Activated CD4-positive, alpha-beta T cell treated with anti-CD3 and anti-CD28 coated beads for 4 hours (primary cell): ENCODE results near the gene C12orf43.

Source experiments
- DNase-seq, 2 donors: peaks; one replicate each; pipeline ENCODE4 v3.0.0-alpha.2; 2020

The C12orf43 gene

DNA sequence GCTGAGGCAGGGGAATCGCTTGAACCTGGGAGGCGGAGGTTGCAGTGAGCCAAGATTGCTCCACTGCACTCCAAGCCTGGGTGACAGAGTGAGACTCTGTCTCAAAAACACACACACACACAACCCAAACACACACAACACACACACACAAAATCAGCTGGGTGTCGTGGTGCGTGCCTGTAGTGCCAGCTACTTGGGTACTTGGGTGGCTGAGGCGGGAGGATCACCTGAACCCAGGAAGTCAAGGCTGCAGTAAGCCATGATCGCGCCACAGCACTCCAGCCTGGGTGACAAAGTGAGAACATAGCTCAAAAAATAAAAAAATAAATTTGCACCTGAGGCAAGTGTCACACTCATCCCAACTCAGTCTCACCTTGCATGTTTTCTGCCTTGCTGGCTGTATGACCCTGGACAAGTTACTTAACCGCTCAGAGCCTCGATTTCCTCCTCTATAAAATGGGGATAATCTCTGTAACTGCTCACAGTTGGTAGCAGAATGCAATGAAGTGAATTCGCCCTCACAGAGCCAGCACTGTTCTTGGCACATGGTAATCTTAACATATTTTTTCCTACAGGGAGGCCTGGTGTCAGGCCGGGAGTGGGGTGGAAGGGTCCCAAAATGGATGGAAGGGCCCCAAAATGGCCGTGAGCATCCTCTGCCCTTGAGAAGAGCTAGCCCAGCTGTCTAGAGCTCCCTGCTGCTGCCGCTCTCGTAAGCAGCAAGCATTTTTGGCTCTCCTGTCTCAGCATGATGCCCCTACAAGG is 38.6 kb downstream of the C12orf43 start:
- DNase-seq: no peak

DNA sequence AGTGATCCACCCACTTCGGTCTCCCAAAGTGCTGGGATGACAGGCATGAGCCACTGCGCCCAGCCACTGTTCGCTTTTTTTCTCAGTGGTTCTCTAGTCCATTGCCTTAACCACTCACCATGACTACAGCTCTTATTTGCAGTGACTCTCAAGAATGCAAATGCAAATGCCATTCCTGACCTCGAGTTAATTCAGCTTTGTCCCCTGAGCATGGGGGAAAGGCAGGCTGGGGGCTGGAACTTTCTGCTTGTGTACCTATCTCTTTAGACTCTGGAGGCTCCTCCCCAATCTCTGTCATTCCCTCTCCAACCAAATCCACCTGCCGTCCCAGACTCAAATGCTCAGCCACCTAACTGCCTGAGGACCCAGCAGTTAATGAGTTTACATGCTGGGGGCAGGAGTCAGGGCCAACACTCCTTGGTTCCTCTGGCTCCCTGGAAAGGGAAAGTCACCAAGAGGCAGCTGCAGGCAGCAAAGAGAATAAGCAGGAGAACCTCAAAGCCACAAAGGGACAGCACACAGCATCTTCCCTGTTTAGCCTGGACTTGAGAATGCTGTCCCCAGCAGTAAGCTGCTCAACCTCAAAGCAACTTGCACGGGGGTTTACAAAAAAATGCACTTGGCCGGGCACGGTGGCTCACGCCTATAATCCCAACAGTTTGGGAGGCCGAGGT is 43.3 kb downstream of the C12orf43 start:
- no peak for DNase-seq

DNA sequence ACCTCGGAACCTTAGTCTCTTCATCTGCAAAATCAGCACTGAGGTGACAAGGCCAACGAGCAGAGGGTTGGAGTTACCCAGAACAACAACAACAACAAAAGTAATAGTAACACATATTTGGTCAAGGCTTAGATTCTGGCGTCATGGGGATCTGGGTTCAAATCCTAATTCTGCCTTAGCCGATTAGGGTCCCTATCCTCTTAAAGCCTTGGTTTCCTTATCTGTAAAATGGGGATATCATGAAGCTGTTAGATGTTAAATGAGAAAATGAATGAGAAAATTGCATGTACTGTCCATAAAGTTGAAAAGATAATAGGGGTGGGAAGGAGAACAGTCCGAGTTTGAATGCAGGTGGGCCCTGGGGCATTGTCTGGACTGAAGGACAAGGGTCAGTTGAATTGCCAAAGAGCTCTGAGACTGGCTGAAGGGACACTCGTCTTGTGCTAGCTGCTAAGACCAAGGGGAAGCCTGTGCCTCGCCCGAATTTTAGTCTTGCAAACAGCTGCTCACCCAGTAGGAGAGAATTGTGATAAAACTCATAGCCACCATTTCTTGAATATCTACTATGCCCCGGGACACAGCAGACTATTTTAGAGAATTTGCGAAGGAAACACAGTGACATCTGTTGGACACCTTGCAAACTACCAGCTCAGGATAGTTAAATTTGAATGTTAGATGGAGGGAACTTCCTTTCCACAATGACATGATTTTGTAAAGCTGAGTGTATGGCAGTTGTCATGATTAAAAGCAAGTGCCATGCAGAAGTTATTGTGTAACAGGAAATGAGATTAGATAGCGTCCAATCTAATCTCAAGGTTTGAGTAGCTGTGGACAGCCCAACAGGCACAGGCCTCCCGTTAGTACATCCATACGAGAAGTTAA is 44.7 kb downstream of the C12orf43 start:
- peak; percentile 20 for DNase-seq

DNA sequence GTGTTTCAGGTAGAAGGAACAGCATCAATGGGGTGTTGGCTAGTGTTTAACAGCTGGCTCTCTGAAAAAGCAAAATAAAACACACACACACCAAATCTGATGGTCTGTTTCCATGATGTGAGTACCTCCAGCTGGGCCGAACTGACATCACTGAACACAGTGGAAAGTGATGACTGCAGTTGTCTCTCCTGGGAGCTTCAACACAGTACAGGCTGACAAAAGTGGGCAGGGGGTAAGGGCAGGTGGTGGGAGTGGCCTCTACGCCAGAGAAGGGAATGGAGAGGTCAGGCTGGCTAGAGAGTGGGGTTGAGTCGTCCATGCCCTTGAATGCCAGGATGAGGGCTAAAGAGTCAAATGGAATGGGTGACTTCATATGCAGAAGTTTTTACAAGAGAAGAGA is 46.0 kb downstream of the C12orf43 start:
- DNase-seq: no peak

DNA sequence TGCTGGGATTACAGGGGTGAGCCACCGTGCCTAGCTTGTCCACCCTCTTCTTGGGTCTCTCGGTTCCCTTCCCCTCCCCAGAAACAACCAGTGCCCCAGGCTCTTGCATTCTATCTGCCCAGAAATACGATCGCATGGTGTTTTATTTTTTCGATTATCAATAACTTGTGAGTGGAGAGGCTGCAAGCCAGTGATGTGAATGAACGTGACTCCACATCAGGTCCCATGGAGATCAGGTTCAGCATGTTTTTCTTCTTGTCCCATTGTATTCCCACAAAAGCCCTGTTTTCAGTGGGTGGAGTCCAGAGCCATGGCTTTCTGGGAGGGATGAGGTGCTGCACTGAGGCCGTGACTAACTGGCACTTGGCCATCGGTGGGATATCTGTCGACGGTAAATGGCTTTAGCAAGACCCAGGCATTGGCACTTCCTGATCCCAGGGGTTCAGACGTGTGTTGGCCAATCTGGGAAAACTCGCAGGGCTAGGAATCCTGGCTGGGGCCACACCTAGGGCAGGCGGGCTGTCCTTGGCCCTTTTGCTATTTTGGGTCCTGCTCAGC is 50.7 kb downstream of the C12orf43 start:
- no peak for DNase-seq

DNA sequence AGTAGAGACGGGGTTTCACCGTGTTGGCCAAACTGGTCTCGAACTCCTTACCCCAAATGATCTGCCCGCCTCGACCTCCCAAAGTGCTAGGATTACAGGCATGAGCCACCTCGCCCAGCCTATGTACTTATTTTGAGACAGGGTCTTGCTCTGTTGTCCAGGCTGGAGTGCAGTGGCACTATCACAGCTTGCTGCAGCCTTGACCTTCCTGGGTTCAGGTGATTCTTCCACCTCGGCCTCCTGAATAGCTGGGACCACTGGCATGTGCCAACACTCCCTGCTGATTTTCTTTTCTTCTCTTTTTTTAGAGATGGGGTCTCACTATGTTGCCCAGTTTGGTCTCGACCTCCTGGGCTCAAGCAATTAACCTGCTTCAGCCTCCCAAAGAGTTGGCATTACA is 52.0 kb downstream of the C12orf43 start:
- DNase-seq: no peak

DNA sequence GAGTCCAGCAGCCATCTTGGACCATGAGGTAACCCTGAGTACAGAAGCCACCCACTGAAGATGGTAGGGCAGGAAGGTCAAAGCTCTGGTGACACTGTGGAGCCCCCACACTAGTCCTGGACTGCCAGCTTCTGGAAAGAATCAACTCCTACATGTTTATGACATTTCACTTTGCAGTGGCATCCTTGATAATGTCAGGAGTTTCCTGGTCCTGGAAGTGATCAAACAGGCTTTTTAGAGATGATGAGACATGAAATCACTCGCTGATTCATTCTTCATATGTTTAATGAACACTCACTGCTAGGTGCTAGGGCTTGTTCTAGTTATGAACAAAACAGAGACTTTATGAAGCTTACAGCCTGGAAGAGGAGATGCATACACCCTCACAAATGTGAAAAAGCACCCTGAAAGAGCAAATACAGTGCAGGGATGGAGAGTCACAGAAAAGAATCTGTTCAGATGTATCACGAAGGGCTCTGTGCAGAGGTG is 53.7 kb downstream of the C12orf43 start:
- DNase-seq: no peak

DNA sequence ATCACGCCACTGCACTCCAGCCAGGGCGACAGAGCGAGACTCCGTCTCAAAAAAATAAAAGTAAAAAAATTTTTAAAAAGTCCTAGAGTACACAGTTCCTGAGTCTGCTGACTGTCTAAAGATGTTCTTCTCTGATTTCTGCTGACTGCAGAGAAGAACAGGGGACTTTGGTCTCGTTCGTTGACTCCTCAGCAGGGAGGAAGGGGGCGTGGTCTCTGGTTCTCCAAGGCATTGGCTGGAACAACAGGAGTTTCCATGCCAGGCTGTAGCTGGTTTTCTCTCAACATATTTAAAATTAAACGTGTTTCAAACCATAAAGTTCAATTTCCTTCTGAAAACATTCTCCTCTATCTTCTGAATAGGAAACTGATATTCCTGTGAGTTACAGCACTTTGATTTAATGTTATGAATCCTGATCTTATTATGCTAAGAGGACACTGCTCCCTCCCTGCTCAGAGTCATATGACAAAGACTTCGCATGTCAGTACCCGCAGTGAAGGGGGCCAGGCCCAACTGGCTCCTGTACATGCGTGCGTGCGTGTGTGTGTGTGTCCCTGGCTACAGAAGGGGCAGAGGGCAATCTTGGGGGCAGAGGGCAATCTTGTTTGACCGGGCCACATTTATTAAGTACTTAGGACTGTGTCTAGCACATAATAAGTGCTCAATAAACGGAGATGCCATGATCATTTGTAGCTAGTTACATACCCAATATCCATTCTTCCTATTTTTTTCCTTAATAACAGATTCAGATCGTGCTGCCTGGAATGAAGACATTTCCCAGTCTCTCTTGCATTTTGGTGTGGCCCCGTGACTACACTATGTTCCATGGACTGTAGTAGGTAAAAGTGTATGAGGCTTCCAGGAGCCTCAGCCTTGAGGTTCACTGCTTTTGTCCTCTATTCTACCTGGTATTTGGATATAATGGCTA is 54.4 kb downstream of the C12orf43 start:
- no peak for DNase-seq

DNA sequence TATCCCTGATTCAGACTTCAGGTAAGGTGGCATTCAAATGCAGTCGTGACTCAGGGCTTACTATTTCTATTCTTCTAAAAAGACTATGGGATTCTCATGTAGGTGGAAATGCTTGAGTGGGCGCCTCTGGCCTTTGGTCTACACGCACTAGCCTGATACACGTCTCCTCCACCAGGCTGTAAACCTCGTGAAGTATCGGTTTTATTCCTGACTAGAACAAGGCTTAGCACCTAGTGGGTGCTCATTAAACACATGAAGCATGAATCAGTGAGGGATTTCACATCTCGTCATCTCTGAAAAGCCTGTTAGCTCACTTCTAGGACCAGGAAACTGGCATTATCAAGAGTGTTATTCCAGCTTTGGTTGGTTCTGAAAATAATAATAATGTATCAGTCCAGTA is 55.6 kb downstream of the C12orf43 start:
- no peak for DNase-seq

DNA sequence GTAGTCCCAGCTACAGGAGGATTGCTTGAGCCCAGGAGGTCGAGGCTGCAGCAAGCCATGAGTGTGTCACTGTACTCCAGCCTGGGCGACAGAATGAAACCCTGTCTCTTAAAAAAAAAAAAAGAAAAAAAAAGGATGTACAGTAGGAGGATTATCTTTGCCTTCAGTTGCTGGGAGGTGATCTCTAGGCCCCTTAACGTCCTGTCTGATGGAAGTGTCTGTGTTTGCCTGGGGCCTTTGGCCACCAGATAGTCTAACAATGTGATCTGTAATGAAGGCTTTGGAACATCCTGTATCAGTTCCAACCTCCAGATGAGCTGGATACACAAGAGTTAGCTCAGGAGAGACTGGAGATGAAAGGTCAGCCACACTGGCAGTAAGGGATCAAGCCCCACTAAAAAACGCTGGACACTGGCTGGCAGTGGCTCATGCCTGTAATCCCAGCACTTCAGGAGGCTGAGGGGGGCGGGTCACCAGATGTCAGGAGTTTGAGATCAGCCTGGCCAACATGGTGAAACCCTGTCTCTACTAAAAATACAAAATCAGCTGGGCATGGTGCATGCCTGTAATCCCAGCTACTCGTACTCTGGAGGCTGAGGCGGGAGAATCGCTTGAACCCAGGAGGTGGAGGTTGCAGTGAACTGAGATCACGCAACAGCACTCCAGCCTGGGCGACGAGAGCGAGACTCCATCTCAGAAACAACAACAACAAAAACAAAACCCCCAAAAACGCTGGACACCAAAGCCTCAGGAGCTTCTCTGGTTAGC is 57.0 kb downstream of the C12orf43 start:
- DNase-seq: no peak

DNA sequence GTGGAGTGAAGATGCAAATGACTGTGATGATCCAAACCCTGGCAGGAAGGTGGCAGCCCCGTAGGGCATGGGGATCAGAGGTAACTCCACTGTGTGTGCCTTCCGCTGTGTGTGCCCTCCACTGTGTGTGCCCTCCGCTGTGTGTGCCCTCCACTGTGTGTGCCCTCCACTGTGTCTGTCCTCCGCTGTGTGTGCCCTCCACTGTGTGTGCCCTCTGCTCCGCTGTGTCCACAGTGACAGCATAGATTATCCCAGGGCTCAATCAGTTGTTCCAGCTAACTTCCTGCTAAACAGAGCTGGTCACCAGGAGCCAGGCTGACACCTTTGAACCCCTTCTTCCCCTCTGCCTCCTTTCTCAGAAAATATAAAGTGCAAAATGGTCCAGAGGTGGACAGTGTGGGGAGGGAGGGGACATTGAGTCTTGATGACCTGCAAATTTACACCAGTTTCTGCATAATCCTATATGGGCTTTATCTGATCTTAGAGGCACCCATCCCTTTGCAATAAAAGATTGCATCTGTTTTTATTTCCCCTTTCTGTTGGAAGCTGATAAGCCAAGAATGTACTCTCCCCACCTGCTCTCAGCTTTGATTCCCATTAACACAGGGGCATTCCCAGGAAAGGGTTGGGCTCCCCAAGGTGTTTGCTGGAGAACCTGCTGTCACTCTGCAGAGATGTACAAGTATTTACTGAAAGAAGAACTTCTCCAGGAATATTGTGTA is 59.5 kb downstream of the C12orf43 start:
- DNase-seq: no peak

DNA sequence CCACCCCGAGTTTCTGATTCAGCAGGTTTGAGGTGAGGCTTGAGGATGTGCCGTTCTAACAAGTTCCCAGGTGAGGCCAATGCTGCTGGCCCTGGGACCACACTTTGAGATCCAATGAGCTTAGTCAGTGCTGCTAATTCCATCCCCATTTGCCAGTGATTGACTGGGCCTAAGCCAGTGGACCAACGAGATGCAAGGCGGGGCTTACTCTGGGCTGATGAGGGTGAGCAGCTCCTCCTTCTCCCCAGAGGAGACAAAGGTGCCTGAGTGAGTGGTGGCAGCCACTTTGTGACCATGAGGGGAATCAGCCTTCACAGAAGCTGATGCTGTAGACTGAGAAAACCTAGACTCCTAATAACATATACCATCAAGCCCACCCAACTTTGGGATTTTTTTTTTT is 61.1 kb downstream of the C12orf43 start:
- DNase-seq: no peak

DNA sequence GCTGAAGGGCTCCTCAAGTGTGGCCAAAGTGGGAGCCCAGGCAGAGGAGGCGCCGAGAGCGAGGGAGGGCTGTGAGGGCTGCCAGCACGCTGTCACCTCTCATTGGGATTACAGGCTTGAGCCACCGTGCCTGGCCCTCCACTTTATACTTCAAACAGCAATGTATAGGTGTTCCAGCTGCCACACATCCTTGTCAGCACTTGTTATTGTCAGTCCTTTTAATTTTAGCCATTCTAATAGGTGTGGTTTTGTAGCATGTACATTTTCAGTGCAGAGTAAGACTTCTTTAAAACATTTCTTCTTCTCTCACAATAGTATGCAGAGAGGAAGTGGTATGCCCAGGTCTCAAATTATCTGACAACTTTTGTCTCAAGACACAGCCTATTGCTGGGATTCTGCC is 65.5 kb downstream of the C12orf43 start:
- DNase-seq: no peak
